GM18909 (cell line): Measurements from ENCODE around the gene MX2.
"Not testable (repeated sequence)": the region's sequence is repeated elsewhere in the genome, so short reads cannot be mapped to it uniquely, and the experiment has no call there.

ENCODE experiments used
- ATAC-seq: cut with Tn5 transposase; IDR thresholded peaks from one replicate; pipeline ENCODE4 v1.9.1; 2021; ENCODE audit warnings: mild to moderate bottlenecking; ENCODE audit not compliant: unreplicated experiment, poor library complexity

The MX2 gene

DNA sequence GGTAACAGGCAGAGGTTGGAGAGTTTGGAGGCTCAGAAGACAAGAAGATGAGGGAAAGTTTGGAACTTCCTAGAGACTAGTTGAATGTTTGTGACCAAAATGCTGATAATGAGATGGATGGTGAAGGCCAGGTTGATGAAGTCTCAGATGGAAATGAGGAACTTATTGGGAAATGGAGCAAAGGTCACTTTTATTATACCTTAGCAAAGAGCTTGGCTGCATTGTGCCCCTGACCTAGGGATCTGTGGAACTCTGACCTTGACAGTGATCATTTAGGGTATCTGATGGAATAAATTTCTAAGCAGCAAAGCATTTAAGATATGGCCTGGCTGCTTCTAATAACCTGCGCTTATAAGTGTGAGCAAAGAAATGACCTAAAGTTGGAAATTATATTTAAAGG is 28.1 kb upstream of the MX2 start:
- no peak for ATAC-seq

- ATAC-seq, result no peak
These were observed 24.3 kb upstream of the MX2 start for GRCh38 chr21:41337515-41337914.

DNA sequence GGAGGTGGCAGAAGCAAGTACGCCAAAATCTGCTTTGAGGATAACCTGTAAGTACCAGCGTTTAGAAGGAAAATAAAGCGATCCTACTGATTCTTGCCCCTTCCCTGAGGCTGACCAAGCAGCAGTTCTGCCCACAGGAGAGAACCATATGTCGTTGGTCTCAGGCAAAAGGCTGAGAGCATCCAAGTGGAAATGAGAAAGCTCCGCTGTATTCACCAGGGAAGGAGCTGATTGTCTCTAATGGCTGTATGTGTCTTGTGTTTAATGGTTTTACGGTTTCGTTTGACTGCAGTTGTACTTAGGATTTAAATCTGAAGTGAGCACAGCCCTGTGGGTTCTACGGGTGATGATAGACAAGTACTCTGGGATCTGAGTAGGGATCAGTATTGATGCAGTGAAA is 23.4 kb upstream of the MX2 start:
- no peak for ATAC-seq

DNA sequence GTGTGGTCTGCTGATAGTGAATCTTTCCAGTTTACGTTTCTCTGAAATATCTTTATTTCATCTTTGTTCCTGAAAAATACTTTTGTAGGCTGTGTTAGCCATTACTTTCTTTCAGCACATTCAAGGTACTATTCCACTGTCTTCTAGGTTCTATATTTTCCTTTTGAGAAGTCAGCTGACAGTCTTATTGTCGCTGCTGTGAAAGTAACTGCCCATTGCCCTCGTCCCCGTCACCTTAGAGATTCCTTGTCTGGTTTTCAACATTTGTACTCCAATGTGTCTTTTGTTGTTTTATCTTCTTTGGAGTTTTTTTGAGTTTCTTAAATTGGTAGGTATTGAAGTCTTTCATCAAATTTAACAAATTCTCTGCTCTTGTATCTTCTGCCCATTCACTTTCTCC is 19.8 kb upstream of the MX2 start:
- ATAC-seq, result no peak

GRCh38 chr21:41344146-41344545 is 17.7 kb upstream of the MX2 start:
- no peak for ATAC-seq

DNA sequence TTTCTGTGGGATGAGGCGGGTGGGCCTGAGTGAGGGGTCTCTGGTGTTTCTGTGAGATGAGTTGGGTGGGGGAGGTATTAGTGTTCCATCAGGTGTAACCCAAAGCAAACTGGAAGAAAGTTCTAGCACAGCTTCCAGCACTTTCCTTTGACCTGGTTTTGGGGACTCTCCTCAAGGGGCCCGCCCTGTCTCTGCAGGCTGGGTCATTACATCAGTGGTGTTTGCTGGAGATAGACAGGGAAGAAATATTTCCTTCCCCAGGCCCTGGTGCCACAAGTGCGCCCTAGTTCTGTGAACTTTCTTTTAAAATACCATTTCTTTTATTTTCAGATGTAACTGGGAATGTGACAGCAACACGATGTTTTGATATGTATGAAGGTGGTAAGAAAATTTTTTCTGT is 16.5 kb upstream of the MX2 start:
- ATAC-seq, result no peak

GRCh38 chr21:41345934-41346685 is 15.7 kb upstream of the MX2 start:
- no peak for ATAC-seq

DNA sequence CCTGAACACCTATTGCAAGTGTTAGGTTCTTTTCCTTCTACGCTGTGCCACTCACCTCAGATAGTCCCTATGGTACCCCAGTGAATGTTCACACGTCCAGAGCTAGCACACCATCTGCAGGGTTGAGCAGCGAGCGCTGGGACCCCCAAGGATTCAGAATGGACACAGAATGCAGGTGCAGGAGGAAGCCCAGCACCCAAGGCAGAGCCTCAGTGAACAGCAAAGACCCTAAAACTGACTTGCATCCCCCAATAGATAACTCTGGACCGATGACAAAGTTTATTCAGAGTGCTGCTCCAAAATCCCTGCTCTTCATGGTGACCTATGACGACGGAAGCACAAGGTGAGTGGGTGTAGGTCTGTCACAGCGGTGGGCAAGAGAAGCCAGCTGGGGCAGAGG is 15.1 kb upstream of the MX2 start:
- no peak for ATAC-seq

- ATAC-seq, result no peak
These were observed 13.4 kb upstream of the MX2 start for GRCh38 chr21:41348434-41348833.

DNA sequence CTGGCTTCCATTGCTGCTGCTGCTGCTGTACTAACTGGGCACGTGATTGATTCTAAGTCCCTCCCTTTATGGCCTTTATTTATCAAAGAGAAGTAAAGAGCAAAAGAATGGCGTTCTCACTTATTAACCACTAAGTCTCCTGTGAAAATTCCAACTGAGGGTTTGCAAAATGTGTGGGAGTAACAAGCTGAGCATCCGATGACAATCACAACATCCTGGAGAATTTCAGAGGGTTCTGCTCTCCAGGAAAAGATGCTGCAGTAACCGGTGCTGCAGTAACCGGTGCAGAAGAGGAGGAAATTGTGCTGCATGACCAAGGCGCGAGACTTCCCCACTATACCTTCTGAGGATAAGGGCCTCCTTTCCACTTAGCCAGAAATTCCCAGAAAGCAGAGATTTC is 12.7 kb upstream of the MX2 start:
- ATAC-seq, result no peak

DNA sequence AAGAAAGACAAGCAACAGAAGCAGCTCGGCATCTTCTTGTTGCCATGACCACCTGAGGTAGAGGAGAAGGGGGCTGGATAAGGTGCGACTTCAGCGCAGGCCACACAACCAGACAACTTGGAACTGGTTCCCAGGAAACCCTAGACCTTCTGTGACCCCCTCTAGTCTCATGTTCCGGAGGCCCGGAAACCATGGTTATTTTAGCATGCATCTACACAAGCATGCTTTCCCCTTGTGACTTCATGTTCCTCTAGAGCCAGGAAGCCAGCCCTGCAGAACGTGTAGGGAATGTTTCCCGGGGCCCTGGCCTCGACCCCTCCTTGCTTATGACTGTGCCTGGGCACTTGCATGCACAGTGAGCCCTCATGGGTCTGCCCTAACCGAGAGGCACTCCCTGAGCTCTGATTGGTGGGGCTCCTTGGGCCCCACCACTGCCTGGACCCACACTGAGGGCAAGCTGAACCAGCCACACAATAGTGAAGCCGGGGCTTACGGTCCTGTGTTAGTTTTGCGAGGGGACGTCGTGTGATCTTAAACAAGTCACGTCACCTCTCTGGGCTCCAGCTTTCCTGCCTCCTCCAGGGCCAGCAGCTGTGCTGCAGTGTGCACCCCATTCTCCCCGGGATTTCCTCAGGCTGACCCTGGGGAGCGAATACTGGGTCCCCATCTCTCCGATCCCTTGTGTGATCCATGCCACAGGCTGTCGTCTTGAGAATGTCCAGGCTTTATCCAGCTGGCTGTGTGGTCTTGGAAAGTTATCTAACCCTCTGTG is 12.0 kb upstream of the MX2 start:
- no peak for ATAC-seq

DNA sequence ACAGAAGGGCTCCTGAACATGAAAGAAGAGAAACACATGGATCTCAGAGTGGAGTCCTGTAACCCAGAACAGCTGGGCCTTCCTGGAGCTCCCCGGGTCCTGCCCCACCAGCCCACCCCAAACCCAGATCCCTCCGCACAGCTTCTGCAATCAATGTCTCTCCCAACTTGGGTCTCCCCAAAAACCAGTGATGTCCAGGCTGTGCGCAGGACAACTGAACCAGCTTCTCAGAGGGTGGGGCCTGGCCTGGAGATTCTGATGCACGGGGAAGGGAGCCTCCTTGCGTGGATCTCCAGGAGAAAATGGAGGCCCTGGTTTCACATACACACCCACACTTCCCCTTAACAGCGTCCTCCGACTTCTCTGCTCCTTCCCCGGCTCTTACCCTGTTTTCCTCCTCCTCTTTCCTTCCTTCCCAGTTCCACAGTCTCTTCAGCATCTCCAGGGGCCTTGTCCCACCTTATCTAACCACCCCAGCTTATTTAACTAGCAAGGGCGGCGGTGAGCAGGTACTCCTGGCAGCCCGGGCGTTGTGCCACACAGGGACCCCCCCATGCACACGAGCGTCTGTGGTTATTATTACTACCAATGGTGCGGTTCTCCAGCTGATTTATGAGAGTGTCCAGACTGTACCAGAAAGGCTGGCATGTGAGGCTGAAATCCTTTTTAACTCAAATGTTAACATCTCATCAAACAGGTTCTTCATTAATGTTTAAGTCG is 11.2 kb upstream of the MX2 start:
- no peak for ATAC-seq

GRCh38 chr21:41357546-41357945 is 4.3 kb upstream of the MX2 start:
- no peak for ATAC-seq

- ATAC-seq, result no peak
These were observed 3.3 kb upstream of the MX2 start for GRCh38 chr21:41358193-41359166.

GRCh38 chr21:41359286-41359685 is 2.5 kb upstream of the MX2 start:
- no peak for ATAC-seq

DNA sequence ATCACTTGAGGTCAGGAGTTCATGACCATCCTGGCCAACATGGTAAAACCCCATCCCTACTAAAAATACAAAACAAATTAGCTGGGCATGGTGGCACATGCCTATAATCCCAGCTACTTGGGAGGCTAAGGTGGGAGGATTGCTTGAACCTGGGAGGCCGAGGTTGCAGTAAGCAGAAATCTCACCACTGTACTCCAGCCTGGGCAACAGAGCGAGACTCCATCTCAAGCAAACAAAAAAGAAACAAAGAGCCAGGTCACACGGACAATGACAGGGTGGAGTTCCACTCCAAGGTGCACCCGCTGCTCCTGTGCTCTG is 2.1 kb upstream of the MX2 start:
- ATAC-seq, result not testable (repeated sequence)

DNA sequence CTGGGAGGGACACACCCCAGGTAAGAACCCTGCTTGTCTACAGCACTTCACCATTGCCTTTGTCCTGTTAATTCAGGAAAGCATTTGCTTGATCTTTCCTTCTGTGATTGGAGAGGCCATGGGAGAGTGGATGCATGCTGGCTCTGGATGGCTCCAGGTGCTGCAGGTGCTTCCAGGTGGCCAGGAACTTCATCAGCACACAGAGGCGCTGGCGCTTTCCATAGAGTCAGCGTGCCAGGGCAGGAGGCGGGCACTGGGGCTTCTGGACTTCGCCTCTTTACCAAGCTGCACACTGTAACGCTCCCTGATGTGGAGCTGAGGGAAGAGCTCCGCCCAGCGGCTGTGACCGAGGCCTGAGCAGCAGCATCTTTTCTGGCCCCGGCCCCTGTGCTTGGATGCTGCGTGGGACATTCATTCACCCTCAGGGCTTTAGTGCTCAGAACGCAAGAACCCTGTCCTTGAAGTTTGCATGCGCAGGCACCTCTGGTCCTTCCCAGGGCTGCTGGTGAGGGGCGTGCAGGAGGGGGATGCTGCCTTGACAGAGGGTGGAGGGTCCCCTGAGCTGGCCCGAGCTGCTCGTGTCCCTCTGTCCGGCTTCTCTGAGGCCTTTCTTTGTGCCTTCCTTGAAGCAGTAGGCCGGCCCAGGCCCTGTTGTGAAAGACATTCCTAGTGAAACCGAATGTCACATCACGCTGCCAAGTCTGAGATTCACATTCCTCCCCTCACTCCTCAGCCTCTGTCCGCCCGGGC is 1.6 kb upstream of the MX2 start:
- ATAC-seq, result no peak

DNA sequence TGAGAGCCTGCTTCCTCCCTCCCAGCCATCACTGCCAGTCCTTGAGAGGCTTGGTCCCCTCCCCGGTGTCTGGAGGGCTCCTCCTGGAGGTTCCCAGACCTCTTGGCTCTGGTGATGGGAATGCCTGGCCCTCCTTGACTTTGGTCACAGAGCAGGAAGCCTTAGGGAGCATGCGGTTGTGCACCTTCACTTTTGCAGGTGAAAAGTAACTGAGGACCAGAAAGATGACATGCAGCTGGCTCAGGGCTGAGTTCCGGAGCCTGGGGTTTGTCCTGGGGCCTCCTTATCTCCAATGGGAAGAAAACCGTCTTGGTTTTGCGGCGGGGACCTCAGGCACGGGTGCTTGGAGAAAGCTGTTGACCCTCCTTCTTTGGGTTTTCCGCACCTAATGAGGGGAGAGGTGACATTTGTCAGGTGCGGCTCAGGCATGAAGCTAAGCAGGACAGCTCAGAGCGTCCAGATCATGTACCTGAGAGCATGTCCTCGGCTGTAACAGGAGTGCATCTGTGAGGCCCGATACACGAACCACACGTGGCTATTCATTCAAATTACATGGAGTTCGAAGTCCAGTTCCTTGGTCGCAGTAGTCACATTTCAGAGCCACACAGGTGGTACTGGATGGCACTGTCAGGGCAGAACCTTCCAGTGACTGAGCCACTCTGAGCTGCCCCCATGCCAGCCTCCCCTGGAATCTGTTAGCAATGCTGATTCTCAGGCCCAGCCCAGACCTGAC is 608 bp upstream of the MX2 start:
- ATAC-seq, result no peak
